BJ (cell line): Measurements from ENCODE around the gene DNAJC5G. TPM values are rescaled to one million over a fixed set of nuclear protein-coding genes. Genes with fewer than 3 reads are reported as not detected.

ENCODE experiments used
- CTCF ChIA-PET: fragments of 350-600 bp; formaldehyde crosslinking; extraction: SDS; loops from one replicate; lab custom pipeline; 2021; ENCODE audit warnings: antibody characterized with exemption, inconsistent platforms; lab: Yijun Ruan, JAX
- POLR2A ChIA-PET: fragments of 300-600 bp; sonication (Branson Sonifier 250); formaldehyde crosslinking; extraction: SDS; loops from one replicate; lab custom pipeline; 2021; ENCODE audit warnings: antibody characterized with exemption; lab: Charles Lee
- DNase-seq: peaks from one replicate; pipeline ENCODE4 v3.0.0-alpha.2; 2011; ENCODE audit warnings: low read depth
- H3K27me3 ChIP-seq: 2 replicates; pipeline ENCODE4 v1.6.0; 2011; ENCODE audit warnings: low read length; ENCODE audit not compliant: control insufficient read depth, insufficient read depth
- H3K36me3 ChIP-seq: 2 replicates; pipeline ENCODE4 v1.5.1; 2011; ENCODE audit warnings: low read length; ENCODE audit not compliant: control insufficient read depth, insufficient read depth
- H3K4me3 ChIP-seq: 2 replicates; pipeline ENCODE4 v1.5.1; 2011; ENCODE audit warnings: low read depth, mild to moderate bottlenecking, control low read depth, low read length
- polyA plus RNA-seq: library from polyadenylated mRNA; depleted of rRNA; stranded (reverse); fragments of >200 nt; gene quantifications from 2 replicates; pipeline ENCODE4 v1.2.3, GENCODE V29; 2011
- TF ChIP-seq, protein P1 (sequence below): IDR thresholded peaks from 2 replicates; pipeline ENCODE4 v1.5.1; 2011; ENCODE audit warnings: low read depth, mild to moderate bottlenecking, control low read depth, inconsistent platforms, low read length, moderate library complexity; ENCODE audit not compliant: insufficient read depth

Gene DNAJC5G
- polyA plus RNA-seq, 1 experiment, result not detected

DNA sequence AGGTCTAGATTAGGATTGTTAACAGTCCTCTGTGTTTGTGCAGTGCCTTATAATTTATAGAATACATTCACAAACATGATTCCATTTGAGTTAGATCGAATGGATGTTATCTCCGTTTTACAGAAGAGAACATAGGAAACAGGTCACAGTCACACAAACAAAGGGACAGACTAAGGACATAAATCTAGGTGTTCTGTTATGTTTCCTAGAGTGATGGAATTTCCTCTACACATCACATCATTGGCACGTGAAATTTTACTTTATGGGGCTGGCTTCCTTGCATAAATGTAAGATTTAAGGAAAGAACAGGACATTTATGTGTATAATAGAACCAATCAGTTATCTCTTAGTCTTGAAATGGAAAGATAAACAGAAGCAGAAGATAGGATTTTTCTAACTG lies 13.4 kb downstream of the DNAJC5G start:
- Histone ChIP-seq H3K27me3 (peaks cover 11% of the 10 kb centered on the region; the same call in 1 of the 2 replicates), H3K4me3 (no peak overlapping the region), H3K36me3 (no peaks in the 10 kb centered on the region)
- ChIA-PET POLR2A (no interaction called here), CTCF (interaction anchor here (0.8 to 7.5 kb wide), 5 partner anchors 8 to 189 kb away, joined by 3 to 66 read pairs (median 3); partner anchors contain the start of gene TRIM54)
- TF ChIP-seq, protein P1, sequence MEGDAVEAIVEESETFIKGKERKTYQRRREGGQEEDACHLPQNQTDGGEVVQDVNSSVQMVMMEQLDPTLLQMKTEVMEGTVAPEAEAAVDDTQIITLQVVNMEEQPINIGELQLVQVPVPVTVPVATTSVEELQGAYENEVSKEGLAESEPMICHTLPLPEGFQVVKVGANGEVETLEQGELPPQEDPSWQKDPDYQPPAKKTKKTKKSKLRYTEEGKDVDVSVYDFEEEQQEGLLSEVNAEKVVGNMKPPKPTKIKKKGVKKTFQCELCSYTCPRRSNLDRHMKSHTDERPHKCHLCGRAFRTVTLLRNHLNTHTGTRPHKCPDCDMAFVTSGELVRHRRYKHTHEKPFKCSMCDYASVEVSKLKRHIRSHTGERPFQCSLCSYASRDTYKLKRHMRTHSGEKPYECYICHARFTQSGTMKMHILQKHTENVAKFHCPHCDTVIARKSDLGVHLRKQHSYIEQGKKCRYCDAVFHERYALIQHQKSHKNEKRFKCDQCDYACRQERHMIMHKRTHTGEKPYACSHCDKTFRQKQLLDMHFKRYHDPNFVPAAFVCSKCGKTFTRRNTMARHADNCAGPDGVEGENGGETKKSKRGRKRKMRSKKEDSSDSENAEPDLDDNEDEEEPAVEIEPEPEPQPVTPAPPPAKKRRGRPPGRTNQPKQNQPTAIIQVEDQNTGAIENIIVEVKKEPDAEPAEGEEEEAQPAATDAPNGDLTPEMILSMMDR, result no peak
- no peak for DNase-seq

DNA sequence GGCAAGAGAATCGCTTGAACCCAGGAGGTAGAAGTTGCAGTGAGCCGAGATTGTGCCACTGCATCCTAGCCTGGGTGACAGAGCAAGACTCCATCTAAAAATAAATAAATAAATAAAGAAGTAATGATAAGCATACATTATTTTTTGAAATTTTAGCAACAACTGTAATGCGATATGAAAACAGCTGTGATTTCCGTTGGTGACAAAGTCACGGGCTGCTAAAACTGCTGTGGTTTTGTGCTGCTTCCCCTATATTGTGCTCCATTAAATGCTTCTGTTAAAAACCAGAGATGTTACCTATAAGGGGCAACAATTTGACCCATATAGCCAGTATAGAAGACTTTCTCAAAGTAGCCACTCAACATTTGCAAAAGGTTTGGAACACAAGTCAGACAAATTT lies 15.3 kb downstream of the DNAJC5G start:
- H3K27me3 ChIP-seq, result 0 out of 2 replicates have a peak, but pooled peaks cover 8% of the 10 kb centered on the region
- ChIA-PET POLR2A (no interaction called here), CTCF (interaction anchor here (7.5 kb wide), 1 partner anchor 10 kb away, joined by 66 read pairs; the partner anchor contains the start of gene TRIM54)
- no peak overlapping the region for H3K4me3 ChIP-seq
- no peak for DNase-seq
- TF ChIP-seq, protein P1, result no peak
- no peaks in the 10 kb centered on the region for H3K36me3 ChIP-seq

DNA sequence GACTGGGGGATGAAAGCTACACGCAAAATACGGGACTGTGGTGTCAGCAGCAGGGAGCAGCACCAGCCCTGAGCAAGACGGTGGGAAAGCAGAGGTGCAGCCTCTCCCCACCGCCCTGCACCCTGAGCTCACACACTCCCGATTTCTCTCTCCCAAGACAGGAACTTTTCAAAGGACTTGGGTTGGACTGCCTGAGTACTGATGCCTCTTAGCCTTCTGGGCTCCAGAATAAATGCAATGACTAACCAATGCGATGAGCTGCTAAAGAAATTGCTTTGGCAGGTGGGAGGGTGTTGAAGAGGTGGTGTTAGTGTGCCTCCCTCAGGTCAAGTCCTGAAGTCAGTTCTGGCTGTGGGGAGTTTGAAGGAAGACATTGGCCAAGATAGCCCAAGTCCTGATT lies 16.6 kb downstream of the DNAJC5G start:
- H3K36me3 ChIP-seq, result no peaks in the 10 kb centered on the region
- ChIA-PET CTCF (interaction anchor here (0.8 to 7.5 kb wide), 3 partner anchors 11 to 192 kb away, joined by 4 to 66 read pairs (median 43); partner anchors contain the start of gene TRIM54), POLR2A (no interaction called here)
- DNase-seq, result no peak
- H3K4me3 ChIP-seq, result no peak overlapping the region
- peaks cover 12% of the 10 kb centered on the region for H3K27me3 ChIP-seq
- TF ChIP-seq, protein P1, result no peak

DNA sequence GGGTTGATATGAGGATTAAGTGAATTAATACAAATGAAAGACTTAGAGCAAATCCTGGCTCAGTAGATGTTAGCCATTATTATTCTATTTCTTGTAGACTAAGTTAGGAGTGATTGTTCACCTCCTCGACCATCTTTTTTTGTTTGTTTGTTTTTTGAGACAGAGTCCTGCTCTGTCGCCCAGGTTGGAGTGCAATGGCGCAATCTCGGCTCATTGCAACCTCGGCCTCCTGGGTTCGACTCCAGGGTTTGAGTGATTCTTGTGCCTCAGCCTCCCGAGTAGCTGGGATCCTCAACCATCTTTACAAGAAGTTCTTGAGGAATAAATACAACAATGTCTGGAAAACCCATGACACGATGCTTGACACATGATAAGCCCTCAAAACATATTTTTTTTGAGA lies 19.7 kb downstream of the DNAJC5G start:
- no peaks in the 10 kb centered on the region for H3K36me3 ChIP-seq
- peaks cover 11% of the 10 kb centered on the region for H3K27me3 ChIP-seq
- no peak for DNase-seq
- ChIA-PET POLR2A (no interaction called here), CTCF (interaction anchor here (1.0 to 7.5 kb wide), 3 partner anchors 9 to 15 kb away, joined by 4 to 66 read pairs (median 43); partner anchors contain the start of gene TRIM54)
- no peak overlapping the region for H3K4me3 ChIP-seq
- TF ChIP-seq, protein P1, result no peak

DNA sequence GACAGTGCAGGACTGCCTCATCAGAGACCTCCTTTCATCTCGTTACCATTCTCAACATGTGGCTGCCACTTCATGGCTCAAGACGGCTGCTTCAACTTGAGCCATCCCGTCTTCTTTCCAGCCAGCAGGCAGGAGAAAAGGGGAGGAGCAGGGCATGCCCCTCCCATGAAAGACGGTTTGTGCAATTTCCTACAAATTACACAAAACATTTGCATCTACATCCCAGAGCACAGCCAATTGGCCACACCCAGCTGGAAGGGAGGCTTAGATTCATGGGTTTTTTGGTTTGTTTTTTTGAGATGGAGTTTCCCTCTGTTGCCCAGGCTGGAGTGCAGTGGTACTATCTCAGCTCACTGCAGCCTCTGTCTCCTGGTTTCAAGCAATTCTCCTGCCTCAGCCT lies 21.2 kb downstream of the DNAJC5G start:
- Histone ChIP-seq H3K27me3 (peaks cover 10% of the 10 kb centered on the region), H3K36me3 (no peaks in the 10 kb centered on the region), H3K4me3 (no peak overlapping the region)
- TF ChIP-seq, protein P1, result no peak
- no peak for DNase-seq
- CTCF ChIA-PET, result interaction anchor here (0.7 to 1.0 kb wide), 3 partner anchors 8 to 17 kb away, joined by 3 to 7 read pairs (median 4); no protein-coding TSS in a partner anchor
- POLR2A ChIA-PET, result no interaction called here
